ENCODE data around the gene TAF6. TPM values are rescaled to one million over a fixed set of nuclear protein-coding genes. Genes with fewer than 3 reads are reported as not detected.

Gene TAF6
- total and polyA plus RNA-seq, 9 of the 15 experiments (the other 6 are each of a cell fraction or from before 2014, with no cell fraction given) = 0.78 to 78.7 (median 21.3) TPM

DNA sequence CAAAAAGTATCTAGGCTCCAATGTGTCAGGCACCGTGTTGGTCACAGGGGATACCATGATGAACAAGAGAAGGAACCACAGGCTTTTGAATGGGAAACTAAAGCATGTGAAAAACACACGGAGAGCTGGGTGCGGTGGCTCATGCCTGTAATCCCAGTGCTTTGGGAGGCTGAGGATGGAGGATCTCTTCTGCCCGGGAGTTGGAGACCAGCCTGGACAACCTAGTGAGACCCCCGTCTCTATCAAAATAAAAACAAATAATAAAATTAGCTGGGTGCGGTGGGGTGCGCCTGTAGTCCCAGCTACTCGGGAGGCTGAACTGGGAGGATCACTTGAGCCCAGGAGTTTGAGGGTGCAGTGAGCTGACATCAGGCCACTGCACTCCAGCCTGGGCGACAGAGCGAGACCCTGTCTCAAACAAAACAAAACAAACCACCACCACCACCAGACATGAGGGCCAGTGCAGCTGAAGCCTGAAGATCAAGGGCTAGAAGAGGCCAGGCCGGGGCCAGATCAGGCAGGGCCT is 31.0 kb downstream of the TAF6 start (continued):
- TF ChIP-seq SREBF2 (CRISPR knock-in tag; IDR thresholded peaks at IDR 0.05) (0 out of 2 replicates have a peak, but pooled peaks have one; percentile 29), ZNF121 (CRISPR knock-in tag; conservative IDR thresholded peaks at IDR 0.05) (peak; percentile 76), ETV6 (IDR thresholded peaks at IDR 0.05; ENCODE audit: borderline replicate concordance in 1 of 2, low read depth in 2 of 2, low read length in 1 of 2) (no peak), ETV6 (CRISPR knock-in tag; IDR thresholded peaks at IDR 0.05; ENCODE audit: borderline replicate concordance) (no peak), THRAP3 (IDR thresholded peaks at IDR 0.05; ENCODE audit: borderline replicate concordance) (peak; percentile 94), GATA2 (CRISPR knock-in tag; IDR thresholded peaks at IDR 0.05) (0 out of 2 replicates have a peak, but pooled peaks have one; percentile 26), BCOR (IDR thresholded peaks at IDR 0.05) (peak; percentile 69), KAT8 (IDR thresholded peaks at IDR 0.05; ENCODE audit: low read depth) (no peak), RBM25 (IDR thresholded peaks at IDR 0.05; ENCODE audit: low read depth, low read length, severe bottlenecking) (peak; percentile 19), SMAD3 (CRISPR knock-in tag; conservative IDR thresholded peaks at IDR 0.05) (no peak), POLR2AphosphoS5 (IDR thresholded peaks at IDR 0.05; ENCODE audit: control insufficient read depth, insufficient read depth, low read depth, low read length) (no peak), ZC3H4 (CRISPR knock-in tag; IDR thresholded peaks at IDR 0.05; ENCODE audit: borderline replicate concordance) (peak; percentile 78; the same call in 1 of the 2 replicates)
- TF ChIP-seq, protein P1, sequence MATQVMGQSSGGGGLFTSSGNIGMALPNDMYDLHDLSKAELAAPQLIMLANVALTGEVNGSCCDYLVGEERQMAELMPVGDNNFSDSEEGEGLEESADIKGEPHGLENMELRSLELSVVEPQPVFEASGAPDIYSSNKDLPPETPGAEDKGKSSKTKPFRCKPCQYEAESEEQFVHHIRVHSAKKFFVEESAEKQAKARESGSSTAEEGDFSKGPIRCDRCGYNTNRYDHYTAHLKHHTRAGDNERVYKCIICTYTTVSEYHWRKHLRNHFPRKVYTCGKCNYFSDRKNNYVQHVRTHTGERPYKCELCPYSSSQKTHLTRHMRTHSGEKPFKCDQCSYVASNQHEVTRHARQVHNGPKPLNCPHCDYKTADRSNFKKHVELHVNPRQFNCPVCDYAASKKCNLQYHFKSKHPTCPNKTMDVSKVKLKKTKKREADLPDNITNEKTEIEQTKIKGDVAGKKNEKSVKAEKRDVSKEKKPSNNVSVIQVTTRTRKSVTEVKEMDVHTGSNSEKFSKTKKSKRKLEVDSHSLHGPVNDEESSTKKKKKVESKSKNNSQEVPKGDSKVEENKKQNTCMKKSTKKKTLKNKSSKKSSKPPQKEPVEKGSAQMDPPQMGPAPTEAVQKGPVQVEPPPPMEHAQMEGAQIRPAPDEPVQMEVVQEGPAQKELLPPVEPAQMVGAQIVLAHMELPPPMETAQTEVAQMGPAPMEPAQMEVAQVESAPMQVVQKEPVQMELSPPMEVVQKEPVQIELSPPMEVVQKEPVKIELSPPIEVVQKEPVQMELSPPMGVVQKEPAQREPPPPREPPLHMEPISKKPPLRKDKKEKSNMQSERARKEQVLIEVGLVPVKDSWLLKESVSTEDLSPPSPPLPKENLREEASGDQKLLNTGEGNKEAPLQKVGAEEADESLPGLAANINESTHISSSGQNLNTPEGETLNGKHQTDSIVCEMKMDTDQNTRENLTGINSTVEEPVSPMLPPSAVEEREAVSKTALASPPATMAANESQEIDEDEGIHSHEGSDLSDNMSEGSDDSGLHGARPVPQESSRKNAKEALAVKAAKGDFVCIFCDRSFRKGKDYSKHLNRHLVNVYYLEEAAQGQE (IDR thresholded peaks at IDR 0.05; ENCODE audit: borderline replicate concordance) = peak; percentile 28; the same call in 1 of the 2 replicates
- TF ChIP-seq, protein P1 (CRISPR knock-in tag; IDR thresholded peaks at IDR 0.05; ENCODE audit: low read depth) = no peak
- TF ChIP-seq, protein P2, sequence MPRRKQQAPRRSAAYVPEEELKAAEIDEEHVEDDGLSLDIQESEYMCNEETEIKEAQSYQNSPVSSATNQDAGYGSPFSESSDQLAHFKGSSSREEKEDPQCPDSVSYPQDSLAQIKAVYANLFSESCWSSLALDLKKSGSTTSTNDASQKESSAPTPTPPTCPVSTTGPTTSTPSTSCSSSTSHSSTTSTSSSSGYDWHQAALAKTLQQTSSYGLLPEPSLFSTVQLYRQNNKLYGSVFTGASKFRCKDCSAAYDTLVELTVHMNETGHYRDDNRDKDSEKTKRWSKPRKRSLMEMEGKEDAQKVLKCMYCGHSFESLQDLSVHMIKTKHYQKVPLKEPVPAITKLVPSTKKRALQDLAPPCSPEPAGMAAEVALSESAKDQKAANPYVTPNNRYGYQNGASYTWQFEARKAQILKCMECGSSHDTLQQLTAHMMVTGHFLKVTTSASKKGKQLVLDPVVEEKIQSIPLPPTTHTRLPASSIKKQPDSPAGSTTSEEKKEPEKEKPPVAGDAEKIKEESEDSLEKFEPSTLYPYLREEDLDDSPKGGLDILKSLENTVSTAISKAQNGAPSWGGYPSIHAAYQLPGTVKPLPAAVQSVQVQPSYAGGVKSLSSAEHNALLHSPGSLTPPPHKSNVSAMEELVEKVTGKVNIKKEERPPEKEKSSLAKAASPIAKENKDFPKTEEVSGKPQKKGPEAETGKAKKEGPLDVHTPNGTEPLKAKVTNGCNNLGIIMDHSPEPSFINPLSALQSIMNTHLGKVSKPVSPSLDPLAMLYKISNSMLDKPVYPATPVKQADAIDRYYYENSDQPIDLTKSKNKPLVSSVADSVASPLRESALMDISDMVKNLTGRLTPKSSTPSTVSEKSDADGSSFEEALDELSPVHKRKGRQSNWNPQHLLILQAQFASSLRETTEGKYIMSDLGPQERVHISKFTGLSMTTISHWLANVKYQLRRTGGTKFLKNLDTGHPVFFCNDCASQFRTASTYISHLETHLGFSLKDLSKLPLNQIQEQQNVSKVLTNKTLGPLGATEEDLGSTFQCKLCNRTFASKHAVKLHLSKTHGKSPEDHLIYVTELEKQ (CRISPR knock-in tag; IDR thresholded peaks at IDR 0.05) = no peak
- TF ChIP-seq, protein P3, sequence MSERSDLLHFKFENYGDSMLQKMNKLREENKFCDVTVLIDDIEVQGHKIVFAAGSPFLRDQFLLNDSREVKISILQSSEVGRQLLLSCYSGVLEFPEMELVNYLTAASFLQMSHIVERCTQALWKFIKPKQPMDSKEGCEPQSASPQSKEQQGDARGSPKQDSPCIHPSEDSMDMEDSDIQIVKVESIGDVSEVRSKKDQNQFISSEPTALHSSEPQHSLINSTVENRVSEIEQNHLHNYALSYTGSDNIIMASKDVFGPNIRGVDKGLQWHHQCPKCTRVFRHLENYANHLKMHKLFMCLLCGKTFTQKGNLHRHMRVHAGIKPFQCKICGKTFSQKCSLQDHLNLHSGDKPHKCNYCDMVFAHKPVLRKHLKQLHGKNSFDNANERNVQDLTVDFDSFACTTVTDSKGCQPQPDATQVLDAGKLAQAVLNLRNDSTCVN (CRISPR knock-in tag; IDR thresholded peaks at IDR 0.05) = no peak

Data from K562 (cell line).